ENCODE data around the gene HPSE2. TPM values are rescaled to one million over a fixed set of nuclear protein-coding genes. Genes with fewer than 3 reads are reported as not detected.

Gene HPSE2
- total RNA-seq, 1 experiment from 2014 or later = not detected

DNA sequence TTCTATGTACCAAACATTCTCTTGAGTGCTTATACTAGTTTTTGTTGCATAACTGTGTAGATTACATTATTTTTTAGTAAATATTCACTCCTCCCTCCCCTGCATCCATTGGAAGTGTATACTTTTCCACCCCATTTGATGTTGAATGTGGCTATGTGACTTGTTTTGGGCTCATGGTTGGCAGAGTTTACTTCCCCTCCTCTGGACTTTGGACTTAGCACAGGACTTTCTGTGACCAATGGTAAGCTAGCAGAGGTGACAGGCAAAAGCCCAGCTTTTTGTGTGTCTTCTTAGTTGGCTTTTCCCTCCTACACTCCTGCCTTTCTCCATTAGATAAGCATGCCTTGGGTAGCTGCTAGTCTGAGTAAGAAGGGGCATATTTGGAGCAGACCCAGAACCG is 353.9 kb downstream of the HPSE2 start:
- H3K36me3 Mint-ChIP-seq (ENCODE audit: insufficient read depth, unreplicated experiment) = no peaks in the 10 kb centered on the region
- no peak for DNase-seq

GRCh38 chr10:98880971-98881370 is 354.7 kb downstream of the HPSE2 start:
- no peaks in the 10 kb centered on the region for H3K9me3 ChIP-seq
- BruUV-seq (replicated peaks) = no TSS peak
- no peaks in the 10 kb centered on the region for H3K36me3 ChIP-seq (ENCODE audit: control insufficient read depth, insufficient read depth, low read length)
- Mint-ChIP-seq H3K9me3 (ENCODE audit: unreplicated experiment) (no peaks in the 10 kb centered on the region), H3K4me1 (ENCODE audit: low read depth, unreplicated experiment) (no peaks in the 10 kb centered on the region), H3K27me3 (ENCODE audit: insufficient read depth, unreplicated experiment) (peaks cover 6% of the 10 kb centered on the region), H3K27ac (ENCODE audit: unreplicated experiment) (no peak overlapping the region), H3K4me3 (ENCODE audit: unreplicated experiment) (no peak overlapping the region), H3K36me3 (ENCODE audit: insufficient read depth, unreplicated experiment) (no peaks in the 10 kb centered on the region)
- ChIA-PET CTCF (no interaction called here), POLR2A (no interaction called here)
- no peaks in the 10 kb centered on the region for H3K27me3 ChIP-seq (replicated peaks; ENCODE audit: control insufficient read depth, insufficient read depth, low read length)
- DNase-seq = no peak
- TF ChIP-seq, protein P1, sequence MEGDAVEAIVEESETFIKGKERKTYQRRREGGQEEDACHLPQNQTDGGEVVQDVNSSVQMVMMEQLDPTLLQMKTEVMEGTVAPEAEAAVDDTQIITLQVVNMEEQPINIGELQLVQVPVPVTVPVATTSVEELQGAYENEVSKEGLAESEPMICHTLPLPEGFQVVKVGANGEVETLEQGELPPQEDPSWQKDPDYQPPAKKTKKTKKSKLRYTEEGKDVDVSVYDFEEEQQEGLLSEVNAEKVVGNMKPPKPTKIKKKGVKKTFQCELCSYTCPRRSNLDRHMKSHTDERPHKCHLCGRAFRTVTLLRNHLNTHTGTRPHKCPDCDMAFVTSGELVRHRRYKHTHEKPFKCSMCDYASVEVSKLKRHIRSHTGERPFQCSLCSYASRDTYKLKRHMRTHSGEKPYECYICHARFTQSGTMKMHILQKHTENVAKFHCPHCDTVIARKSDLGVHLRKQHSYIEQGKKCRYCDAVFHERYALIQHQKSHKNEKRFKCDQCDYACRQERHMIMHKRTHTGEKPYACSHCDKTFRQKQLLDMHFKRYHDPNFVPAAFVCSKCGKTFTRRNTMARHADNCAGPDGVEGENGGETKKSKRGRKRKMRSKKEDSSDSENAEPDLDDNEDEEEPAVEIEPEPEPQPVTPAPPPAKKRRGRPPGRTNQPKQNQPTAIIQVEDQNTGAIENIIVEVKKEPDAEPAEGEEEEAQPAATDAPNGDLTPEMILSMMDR (IDR thresholded peaks at IDR 0.05; ENCODE audit: insufficient read depth in 1 of 2, low read depth in 1 of 2, low read length in 1 of 2, severe bottlenecking in 1 of 2, unreplicated experiment in 1 of 2) = no peak
- H3K4me3 ChIP-seq (ENCODE audit: low read depth, low read length) = no peak overlapping the region
- H3K4me1 ChIP-seq = no peaks in the 10 kb centered on the region
- intact Hi-C loops (cut with micrococcal nuclease; ENCODE audit: unreplicated experiment) = no loop called here

More for the DNA sequence above, 353.9 kb downstream of the HPSE2 start:
- H3K9me3 ChIP-seq = no peaks in the 10 kb centered on the region
- intact Hi-C loops (cut with micrococcal nuclease; ENCODE audit: unreplicated experiment) = no loop called here
- no peak overlapping the region for H3K4me3 ChIP-seq (ENCODE audit: low read depth, low read length)
- H3K27ac Mint-ChIP-seq (ENCODE audit: unreplicated experiment) = no peak overlapping the region
- CTCF ChIA-PET = no interaction called here
- no peak overlapping the region for H3K4me3 Mint-ChIP-seq (ENCODE audit: unreplicated experiment)
- H3K4me1 ChIP-seq = no peaks in the 10 kb centered on the region
- H3K27me3 ChIP-seq (replicated peaks; ENCODE audit: control insufficient read depth, insufficient read depth, low read length) = no peaks in the 10 kb centered on the region
- POLR2A ChIA-PET = no interaction called here
- BruUV-seq (replicated peaks) = no TSS peak
- TF ChIP-seq, protein P1 (IDR thresholded peaks at IDR 0.05; ENCODE audit: insufficient read depth in 1 of 2, low read depth in 1 of 2, low read length in 1 of 2, severe bottlenecking in 1 of 2, unreplicated experiment in 1 of 2) = no peak
- H3K4me1 Mint-ChIP-seq (ENCODE audit: low read depth, unreplicated experiment) = no peaks in the 10 kb centered on the region
- H3K36me3 ChIP-seq (ENCODE audit: control insufficient read depth, insufficient read depth, low read length) = no peaks in the 10 kb centered on the region
- H3K9me3 Mint-ChIP-seq (ENCODE audit: unreplicated experiment) = no peaks in the 10 kb centered on the region
- H3K27me3 Mint-ChIP-seq (ENCODE audit: insufficient read depth, unreplicated experiment) = peaks cover 6% of the 10 kb centered on the region

DNA sequence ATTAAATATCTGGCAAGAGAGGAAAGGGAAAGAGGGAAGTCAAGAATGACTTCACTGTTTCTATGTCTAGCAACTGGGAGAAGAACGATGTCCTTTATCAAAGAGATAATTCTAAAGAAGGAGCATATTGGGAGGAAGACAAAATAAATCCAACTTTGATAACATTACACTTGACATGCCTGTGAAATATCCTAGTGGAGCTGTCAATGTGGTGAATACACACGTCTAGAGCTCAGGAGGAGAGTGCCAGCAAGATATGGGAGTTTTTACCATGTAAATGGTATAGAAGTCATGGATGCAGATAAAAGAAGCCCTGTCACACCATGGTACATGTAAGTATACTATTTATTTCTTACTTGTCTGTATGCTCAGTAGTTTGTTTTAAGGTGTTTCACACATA is 356.7 kb downstream of the HPSE2 start:
- Histone ChIP-seq H3K4me1 (no peaks in the 10 kb centered on the region), H3K36me3 (ENCODE audit: control insufficient read depth, insufficient read depth, low read length) (no peaks in the 10 kb centered on the region), H3K4me3 (ENCODE audit: low read depth, low read length) (no peak overlapping the region), H3K27me3 (replicated peaks; ENCODE audit: control insufficient read depth, insufficient read depth, low read length) (no peaks in the 10 kb centered on the region), H3K9me3 (no peaks in the 10 kb centered on the region)
- H3K4me3 Mint-ChIP-seq (ENCODE audit: unreplicated experiment) = no peak overlapping the region
- peaks cover 22% of the 10 kb centered on the region for H3K27me3 Mint-ChIP-seq (ENCODE audit: insufficient read depth, unreplicated experiment)
- H3K36me3 Mint-ChIP-seq (ENCODE audit: insufficient read depth, unreplicated experiment) = no peaks in the 10 kb centered on the region
- no peaks in the 10 kb centered on the region for H3K4me1 Mint-ChIP-seq (ENCODE audit: low read depth, unreplicated experiment)
- CTCF ChIA-PET = no interaction called here
- intact Hi-C loops (cut with micrococcal nuclease; ENCODE audit: unreplicated experiment) = no loop called here
- H3K27ac Mint-ChIP-seq (ENCODE audit: unreplicated experiment) = no peak overlapping the region
- POLR2A ChIA-PET = interaction anchor here (0.5 kb wide), 1 partner anchor 8 kb away, joined by 4 read pairs; no protein-coding TSS in a partner anchor
- no peak for DNase-seq
- H3K9me3 Mint-ChIP-seq (ENCODE audit: unreplicated experiment) = no peaks in the 10 kb centered on the region
- TF ChIP-seq, protein P1 (IDR thresholded peaks at IDR 0.05; ENCODE audit: insufficient read depth in 1 of 2, low read depth in 1 of 2, low read length in 1 of 2, severe bottlenecking in 1 of 2, unreplicated experiment in 1 of 2) = no peak
- no TSS peak for BruUV-seq (replicated peaks)

All from Caco-2 (cell line).